Hematopoietic multipotent progenitor cell treated with erythropoietin and hydrocortisone succinate and interleukin-3 and kit ligand, for 15 days (in vitro differentiated cells): ENCODE data around the gene LRRC27.

ENCODE experiments used
- DNase-seq: peaks from one replicate; pipeline ENCODE4 v3.0.0-alpha.2; 2015; ENCODE audit warnings: low spot score

LRRC27 gene

DNA sequence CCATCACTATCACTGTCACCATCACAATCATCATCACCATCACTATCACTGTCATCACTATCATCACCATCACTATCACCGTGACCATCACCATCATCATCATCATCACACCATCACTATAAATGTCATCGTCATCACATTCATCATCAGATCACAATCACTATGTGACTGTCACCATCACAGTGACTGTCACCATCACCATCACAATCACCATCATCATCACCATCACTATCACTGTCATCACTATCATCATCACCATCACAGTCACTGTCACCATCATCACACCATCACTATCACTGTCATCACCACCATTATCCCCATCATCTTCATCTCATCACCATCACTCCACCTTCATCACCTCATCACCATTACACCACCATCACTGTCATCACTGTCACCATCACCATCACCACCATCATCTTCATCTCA, 96.0 kb downstream of the LRRC27 start:
- DNase-seq = no peak

DNA sequence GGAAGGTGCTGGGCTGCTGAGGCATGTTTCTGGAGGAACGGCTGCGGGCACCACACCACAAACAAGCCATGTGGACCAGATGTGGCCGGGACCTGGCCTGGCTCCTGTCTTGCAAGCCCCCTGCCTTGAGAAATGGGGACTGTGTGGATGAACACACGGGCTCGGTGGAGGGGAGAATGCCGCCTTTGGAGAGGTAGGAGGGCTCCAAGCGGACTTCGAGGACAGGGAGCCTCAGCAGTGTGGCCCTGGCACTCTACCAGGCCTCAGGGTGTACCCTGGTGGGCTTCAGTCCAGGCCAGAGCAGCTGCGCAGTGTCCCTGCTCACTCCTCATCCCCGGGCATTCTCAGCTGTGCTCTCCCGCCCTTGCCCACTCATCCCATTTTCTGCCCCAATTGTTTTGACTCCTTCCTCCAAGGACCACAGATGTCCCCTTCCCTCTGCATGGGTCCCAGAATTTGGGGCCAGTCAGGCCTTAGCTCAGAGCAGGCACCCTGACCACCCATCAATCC, 96.5 kb downstream of the LRRC27 start:
- no peak for DNase-seq
